ENCODE results near the gene IL1F10.

The IL1F10 gene

GRCh38 chr2:113116100-113116958 lies 48.6 kb downstream of the IL1F10 start:
- Mint-ChIP-seq H3K27me3 (no peaks in the 10 kb centered on the region), H3K36me3 (no peaks in the 10 kb centered on the region), H3K27ac (peak overlapping the region; percentile 79), H3K4me1 (peaks cover 14 to 18% of the 10 kb centered on the region in 2 donors), H3K4me3 (peak overlapping the region; percentile 10 to 35), H3K9me3 (no peaks in the 10 kb centered on the region)
- DNase-seq (peak; percentile 15), ATAC-seq (replicated peaks) (peak; percentile 65 to 70)

DNA sequence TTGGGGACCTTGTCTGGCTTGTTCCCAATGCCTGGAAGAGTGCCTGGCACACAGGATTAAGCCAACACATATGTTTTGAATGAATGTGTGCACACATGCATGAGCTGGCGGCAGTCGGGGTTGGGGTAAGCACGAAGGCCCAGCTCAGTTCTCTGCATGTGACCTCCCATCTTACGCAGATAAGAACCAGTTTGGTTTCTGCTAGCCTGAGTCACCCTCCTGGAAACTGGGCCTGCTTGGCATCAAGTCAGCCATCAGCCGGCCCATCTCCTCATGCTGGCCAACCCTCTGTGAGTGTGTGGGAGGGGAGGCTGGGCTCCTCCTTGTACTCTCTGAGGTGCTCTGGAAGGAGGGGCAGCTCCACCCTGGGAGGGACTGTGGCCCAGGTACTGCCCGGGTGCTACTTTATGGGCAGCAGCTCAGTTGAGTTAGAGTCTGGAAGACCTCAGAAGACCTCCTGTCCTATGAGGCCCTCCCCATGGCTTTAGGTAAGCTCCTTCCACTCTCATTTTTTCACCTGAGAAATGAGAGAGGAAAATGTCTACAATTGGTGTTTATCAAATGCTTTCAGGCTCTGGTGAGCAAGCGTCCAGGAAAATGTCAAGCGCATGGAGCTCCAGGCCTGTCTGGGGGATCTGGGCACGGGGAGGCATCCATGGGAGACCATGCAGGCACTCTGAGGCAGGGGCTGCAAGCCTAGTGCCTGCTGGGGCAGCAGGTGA lies 49.9 kb downstream of the IL1F10 start:
- Mint-ChIP-seq H3K4me1 (peaks cover 15 to 20% of the 10 kb centered on the region in 2 donors), H3K4me3 (no peak overlapping the region), H3K9me3 (no peaks in the 10 kb centered on the region), H3K27ac (no peak overlapping the region), H3K27me3 (no peaks in the 10 kb centered on the region), H3K36me3 (no peaks in the 10 kb centered on the region)
- ATAC-seq (replicated peaks) (peak; percentile 31 to 35), DNase-seq (no peak)

DNA sequence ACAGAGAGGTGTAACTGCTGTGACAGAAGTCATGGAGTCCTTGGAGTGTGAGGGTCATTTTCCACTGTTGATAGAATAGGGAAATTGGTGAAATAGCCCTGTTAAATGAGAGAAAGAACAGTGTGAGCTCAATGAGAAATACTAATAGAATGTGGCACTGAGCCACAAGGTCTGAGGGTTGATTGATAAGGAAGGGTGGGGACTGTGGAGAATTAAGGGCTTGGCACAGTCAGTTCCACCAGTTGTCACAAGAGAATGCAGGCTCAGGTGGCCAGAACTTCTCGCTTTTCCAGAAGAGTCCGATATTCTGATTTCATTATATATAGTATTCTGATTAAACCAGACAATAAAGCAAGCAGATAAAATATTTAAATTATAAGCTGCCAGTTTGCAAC lies 50.5 kb downstream of the IL1F10 start:
- H3K4me1 Mint-ChIP-seq: peaks cover 17 to 20% of the 10 kb centered on the region in 2 donors
- no peaks in the 10 kb centered on the region for H3K27me3 Mint-ChIP-seq
- no peaks in the 10 kb centered on the region for H3K9me3 Mint-ChIP-seq
- DNase-seq (no peak), ATAC-seq (replicated peaks) (no peak)
- H3K27ac Mint-ChIP-seq: no peak overlapping the region
- H3K4me3 Mint-ChIP-seq: no peak overlapping the region
- H3K36me3 Mint-ChIP-seq: no peaks in the 10 kb centered on the region

GRCh38 chr2:113119111-113119510 lies 51.3 kb downstream of the IL1F10 start:
- H3K4me3 Mint-ChIP-seq: no peak overlapping the region
- H3K27me3 Mint-ChIP-seq: peaks cover 0 to 2% of the 10 kb centered on the region in 2 donors
- DNase-seq: no peak

DNA sequence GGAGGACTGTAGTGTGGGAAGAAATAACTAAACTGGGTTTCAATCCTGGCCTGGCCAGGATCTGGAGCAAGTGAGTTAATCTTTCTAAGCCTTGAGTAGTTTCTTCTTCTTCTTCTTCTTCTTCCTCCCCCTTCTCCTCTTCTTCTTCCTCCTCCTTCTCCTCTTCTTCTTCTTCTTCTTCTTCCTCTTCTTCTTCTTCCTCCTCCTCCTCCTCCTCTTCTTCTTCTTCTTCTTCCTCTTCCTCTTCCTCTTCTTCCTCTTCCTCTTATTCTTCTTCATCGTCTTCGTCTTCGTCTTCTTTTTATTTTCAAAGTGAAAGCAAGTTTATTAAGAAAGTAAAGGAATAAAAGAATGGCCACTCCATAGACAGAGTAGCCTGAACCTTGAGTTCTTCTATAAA lies 53.1 kb downstream of the IL1F10 start:
- H3K4me3 Mint-ChIP-seq: no peak overlapping the region
- H3K27me3 Mint-ChIP-seq: peaks cover 0 to 11% of the 10 kb centered on the region in 2 donors
- ATAC-seq (replicated peaks) (no peak), DNase-seq (no peak)
- no peaks in the 10 kb centered on the region for H3K36me3 Mint-ChIP-seq
- no peaks in the 10 kb centered on the region for H3K9me3 Mint-ChIP-seq
- H3K27ac Mint-ChIP-seq: no peak overlapping the region
- H3K4me1 Mint-ChIP-seq: peaks cover 26 to 36% of the 10 kb centered on the region in 2 donors

More at GRCh38 chr2:113119111-113119510, 51.3 kb downstream of the IL1F10 start:
- H3K4me1 Mint-ChIP-seq: peaks cover 19 to 28% of the 10 kb centered on the region in 2 donors
- H3K36me3 Mint-ChIP-seq: no peaks in the 10 kb centered on the region
- no peak overlapping the region for H3K27ac Mint-ChIP-seq
- ATAC-seq (replicated peaks): no peak
- no peaks in the 10 kb centered on the region for H3K9me3 Mint-ChIP-seq

DNA sequence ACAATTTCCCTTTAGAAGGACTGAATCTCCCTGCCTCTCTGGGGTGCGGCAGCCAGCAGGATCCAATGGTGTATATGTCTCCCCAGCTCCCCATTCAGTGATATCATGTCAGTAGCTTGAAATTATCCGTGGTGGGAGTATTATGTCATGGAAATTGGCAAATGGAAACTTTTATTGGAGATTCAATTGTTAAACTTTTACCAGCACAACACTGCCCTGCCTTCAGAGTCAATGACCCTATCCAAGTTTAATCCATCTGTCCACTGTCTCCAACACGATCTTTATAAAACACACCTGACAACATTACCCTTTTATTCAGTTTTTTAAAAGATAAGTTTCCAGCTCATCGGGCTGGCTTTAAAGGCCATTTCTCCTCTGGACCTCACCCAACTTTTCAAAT lies 54.6 kb downstream of the IL1F10 start:
- ATAC-seq (replicated peaks) (no peak), DNase-seq (no peak)
- H3K9me3 Mint-ChIP-seq: no peaks in the 10 kb centered on the region
- H3K4me1 Mint-ChIP-seq: peaks cover 22 to 36% of the 10 kb centered on the region in 2 donors
- H3K4me3 Mint-ChIP-seq: no peak overlapping the region
- no peaks in the 10 kb centered on the region for H3K36me3 Mint-ChIP-seq
- H3K27ac Mint-ChIP-seq: no peak overlapping the region
- peaks cover 12 to 15% of the 10 kb centered on the region in 2 donors for H3K27me3 Mint-ChIP-seq

- Mint-ChIP-seq H3K4me3 (peak overlapping the region in 1 of 2 donors; percentile 43), H3K27ac (no peak overlapping the region), H3K9me3 (no peaks in the 10 kb centered on the region), H3K36me3 (no peaks in the 10 kb centered on the region), H3K27me3 (peaks cover 13 to 15% of the 10 kb centered on the region in 2 donors), H3K4me1 (peaks cover 23 to 36% of the 10 kb centered on the region in 2 donors)
- DNase-seq (no peak), ATAC-seq (replicated peaks) (peak in 1 of 2 donors; percentile 10)
Observed at GRCh38 chr2:113123726-113124125, 56.0 kb downstream of the IL1F10 start.

DNA sequence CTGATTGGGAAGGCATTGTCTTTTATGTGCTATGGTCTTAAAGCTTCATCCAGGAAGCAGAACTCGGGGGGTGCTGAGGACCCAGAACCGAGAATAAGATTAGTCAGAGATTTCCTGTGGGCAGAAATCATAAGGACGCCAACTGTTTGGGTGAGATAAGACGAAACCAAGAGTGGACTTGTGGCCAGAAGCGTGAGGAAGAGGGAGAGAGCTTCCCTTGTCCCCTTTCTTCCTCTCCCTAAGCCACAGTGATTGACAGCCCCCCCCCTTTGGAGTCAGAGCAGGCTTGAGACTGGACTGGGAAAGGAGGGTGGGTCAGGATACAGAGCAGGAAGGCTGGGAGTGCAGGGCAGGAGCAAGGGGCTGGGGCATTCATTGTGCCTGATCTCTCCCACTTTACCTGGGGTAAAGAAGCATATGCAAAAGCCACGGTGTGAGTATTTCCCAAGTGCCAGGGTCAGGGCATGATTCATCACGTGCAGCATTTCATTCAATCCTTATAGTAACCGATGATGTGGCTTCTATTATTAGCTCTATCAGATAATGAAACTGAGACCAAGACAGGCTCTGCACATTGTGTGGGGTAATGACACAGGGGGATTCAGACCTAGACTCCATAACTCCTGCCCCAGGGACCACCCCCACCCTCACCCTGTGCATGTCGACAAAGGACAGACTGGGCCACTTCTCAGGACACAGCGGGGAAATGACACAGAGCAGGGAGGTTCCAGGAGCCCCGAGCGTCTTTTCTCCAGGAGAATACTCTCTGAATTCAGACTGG lies 56.6 kb downstream of the IL1F10 start:
- H3K36me3 Mint-ChIP-seq: no peaks in the 10 kb centered on the region
- peak overlapping the region; percentile 25 to 43 for H3K4me3 Mint-ChIP-seq
- peak overlapping the region; percentile 65 for H3K27ac Mint-ChIP-seq

More for the DNA sequence above, 56.6 kb downstream of the IL1F10 start:
- peak; percentile 72 to 78 for ATAC-seq (replicated peaks)
- H3K9me3 Mint-ChIP-seq: no peaks in the 10 kb centered on the region
- peaks cover 13 to 15% of the 10 kb centered on the region in 2 donors for H3K27me3 Mint-ChIP-seq
- peaks cover 23 to 36% of the 10 kb centered on the region in 2 donors for H3K4me1 Mint-ChIP-seq
- no peak for DNase-seq

All from stimulated activated naive B cell treated with anti-CD40 and anti-IgM and Interleukin-4, amounts not matched to agents 10 μg/mL and 1 μg/mL and 100 μg/mL, for 72 hours (primary cell).